ENCODE measurements around the gene NEIL1. TPM values are rescaled to one million over a fixed set of nuclear protein-coding genes. Genes with fewer than 3 reads are reported as not detected.
A peak's percentile ranks its signal among the peaks of the same experiment; 100 is the strongest.

The NEIL1 gene
- total and polyA plus RNA-seq, 10 of the 15 experiments (the other 5 are each of a cell fraction or from before 2014, with no cell fraction given), result 0.10 to 2.3 (median 0.66) TPM

DNA sequence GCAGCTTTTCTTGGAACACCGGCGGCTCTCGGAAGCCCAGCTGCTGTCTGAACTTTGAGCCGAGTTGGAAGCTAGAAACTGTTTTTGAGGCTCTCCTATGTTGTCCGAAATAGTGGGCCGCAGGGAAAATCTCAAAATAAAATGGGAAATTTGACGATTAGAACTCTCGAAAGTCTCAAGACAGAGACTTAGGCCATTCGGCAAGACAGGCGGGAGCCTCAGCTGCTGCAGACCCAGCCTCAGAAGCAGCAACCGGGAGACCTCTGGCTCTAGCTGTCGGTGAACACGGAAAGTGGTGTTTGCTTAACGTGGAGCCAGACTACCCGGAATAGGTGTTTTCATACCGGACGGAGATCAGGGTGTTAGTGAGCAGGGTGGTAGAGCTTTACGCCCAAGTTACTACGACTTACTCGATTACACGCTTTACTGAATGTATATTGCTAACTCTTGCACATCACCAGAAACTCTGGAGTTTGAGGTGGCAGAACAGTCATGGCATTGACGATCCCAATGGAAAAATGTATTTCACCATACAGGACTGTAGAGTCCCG lies 21.9 kb downstream of the NEIL1 start (continued):
- TF ChIP-seq, protein P1, sequence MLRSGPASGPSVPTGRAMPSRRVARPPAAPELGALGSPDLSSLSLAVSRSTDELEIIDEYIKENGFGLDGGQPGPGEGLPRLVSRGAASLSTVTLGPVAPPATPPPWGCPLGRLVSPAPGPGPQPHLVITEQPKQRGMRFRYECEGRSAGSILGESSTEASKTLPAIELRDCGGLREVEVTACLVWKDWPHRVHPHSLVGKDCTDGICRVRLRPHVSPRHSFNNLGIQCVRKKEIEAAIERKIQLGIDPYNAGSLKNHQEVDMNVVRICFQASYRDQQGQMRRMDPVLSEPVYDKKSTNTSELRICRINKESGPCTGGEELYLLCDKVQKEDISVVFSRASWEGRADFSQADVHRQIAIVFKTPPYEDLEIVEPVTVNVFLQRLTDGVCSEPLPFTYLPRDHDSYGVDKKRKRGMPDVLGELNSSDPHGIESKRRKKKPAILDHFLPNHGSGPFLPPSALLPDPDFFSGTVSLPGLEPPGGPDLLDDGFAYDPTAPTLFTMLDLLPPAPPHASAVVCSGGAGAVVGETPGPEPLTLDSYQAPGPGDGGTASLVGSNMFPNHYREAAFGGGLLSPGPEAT (IDR thresholded peaks at IDR 0.05; ENCODE audit: low read depth), result 0 out of 2 replicates have a peak, but pooled peaks have one; percentile 44
- TF ChIP-seq HDAC6 (IDR thresholded peaks at IDR 0.05; ENCODE audit: unreplicated experiment), result no peak
- TF ChIP-seq CREB1 (IDR thresholded peaks at IDR 0.05; ENCODE audit: low read depth), result no peak
- TF ChIP-seq ATF3 (IDR thresholded peaks at IDR 0.05; ENCODE audit: borderline replicate concordance, extremely low read depth, low read depth, low read length), result no peak
- TF ChIP-seq, protein P2, sequence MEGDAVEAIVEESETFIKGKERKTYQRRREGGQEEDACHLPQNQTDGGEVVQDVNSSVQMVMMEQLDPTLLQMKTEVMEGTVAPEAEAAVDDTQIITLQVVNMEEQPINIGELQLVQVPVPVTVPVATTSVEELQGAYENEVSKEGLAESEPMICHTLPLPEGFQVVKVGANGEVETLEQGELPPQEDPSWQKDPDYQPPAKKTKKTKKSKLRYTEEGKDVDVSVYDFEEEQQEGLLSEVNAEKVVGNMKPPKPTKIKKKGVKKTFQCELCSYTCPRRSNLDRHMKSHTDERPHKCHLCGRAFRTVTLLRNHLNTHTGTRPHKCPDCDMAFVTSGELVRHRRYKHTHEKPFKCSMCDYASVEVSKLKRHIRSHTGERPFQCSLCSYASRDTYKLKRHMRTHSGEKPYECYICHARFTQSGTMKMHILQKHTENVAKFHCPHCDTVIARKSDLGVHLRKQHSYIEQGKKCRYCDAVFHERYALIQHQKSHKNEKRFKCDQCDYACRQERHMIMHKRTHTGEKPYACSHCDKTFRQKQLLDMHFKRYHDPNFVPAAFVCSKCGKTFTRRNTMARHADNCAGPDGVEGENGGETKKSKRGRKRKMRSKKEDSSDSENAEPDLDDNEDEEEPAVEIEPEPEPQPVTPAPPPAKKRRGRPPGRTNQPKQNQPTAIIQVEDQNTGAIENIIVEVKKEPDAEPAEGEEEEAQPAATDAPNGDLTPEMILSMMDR (IDR thresholded peaks at IDR 0.05 in 2 of 3, conservative IDR thresholded peaks at IDR 0.05 in 1 of 3; ENCODE audit: control insufficient read depth in 2 of 3, extremely low read depth in 1 of 3, insufficient read depth in 1 of 3, low read depth in 3 of 3, low read length in 3 of 3), result no peak
- no peak for TF ChIP-seq PAX8 (IDR thresholded peaks at IDR 0.05)
- TF ChIP-seq RFX5 (IDR thresholded peaks at IDR 0.05; ENCODE audit: low read depth, low read length), result 0 out of 2 replicates have a peak, but pooled peaks have one; percentile 34
- no peak for TF ChIP-seq SMAD1 (IDR thresholded peaks at IDR 0.05; ENCODE audit: low read depth, partially characterized antibody)
- no peak for TF ChIP-seq SUZ12 (IDR thresholded peaks at IDR 0.05; ENCODE audit: unreplicated experiment)
- TF ChIP-seq ATF7 (IDR thresholded peaks at IDR 0.05; ENCODE audit: low read depth), result no peak; the same call in 1 of the 2 replicates
- TF ChIP-seq SREBF2 (IDR thresholded peaks at IDR 0.05; ENCODE audit: low read length), result no peak; the same call in 1 of the 2 replicates
